GM19395 (cell line): ENCODE measurements around the gene FCGBP.
"Not testable (repeated sequence)": the region's sequence is repeated elsewhere in the genome, so short reads cannot be mapped to it uniquely, and the experiment has no call there.

ENCODE experiments used
- ATAC-seq: cut with Tn5 transposase; IDR thresholded peaks from one replicate; pipeline ENCODE4 v1.9.1; 2021; ENCODE audit warnings: mild to moderate bottlenecking, moderate library complexity; ENCODE audit not compliant: unreplicated experiment

The FCGBP gene

GRCh38 chr19:39919976-39920375 is 14.5 kb downstream of the FCGBP start:
- no peak for ATAC-seq

- no peak for ATAC-seq
Measured at GRCh38 chr19:39918183-39918651, 16.2 kb downstream of the FCGBP start.

- ATAC-seq, result no peak
Measured at GRCh38 chr19:39917561-39918182, 16.8 kb downstream of the FCGBP start.

- ATAC-seq, result no peak
Measured at GRCh38 chr19:39916851-39917396, 17.5 kb downstream of the FCGBP start.

GRCh38 chr19:39916236-39916635 is 18.2 kb downstream of the FCGBP start:
- ATAC-seq, result no peak

GRCh38 chr19:39915848-39916215 is 18.6 kb downstream of the FCGBP start:
- ATAC-seq, result no peak

GRCh38 chr19:39915101-39915847 is 19.2 kb downstream of the FCGBP start:
- ATAC-seq, result no peak

- ATAC-seq, result no peak
Measured at GRCh38 chr19:39913682-39914333, 20.6 kb downstream of the FCGBP start.

- ATAC-seq, result no peak
Measured at GRCh38 chr19:39908803-39909202, 25.6 kb downstream of the FCGBP start.

- no peak for ATAC-seq
Measured at GRCh38 chr19:39906820-39907611, 27.4 kb downstream of the FCGBP start.

GRCh38 chr19:39906283-39906682 is 28.2 kb downstream of the FCGBP start:
- no peak for ATAC-seq

- ATAC-seq, result not testable (repeated sequence)
Measured at GRCh38 chr19:39903486-39904091, 30.8 kb downstream of the FCGBP start.

- not testable (repeated sequence) for ATAC-seq
Measured at GRCh38 chr19:39902326-39902725, 32.1 kb downstream of the FCGBP start.

- not testable (repeated sequence) for ATAC-seq
Measured at GRCh38 chr19:39901681-39902080, 32.8 kb downstream of the FCGBP start.

GRCh38 chr19:39898858-39899257 is 35.6 kb downstream of the FCGBP start:
- not testable (repeated sequence) for ATAC-seq

GRCh38 chr19:39897511-39898245 is 36.8 kb downstream of the FCGBP start:
- not testable (repeated sequence) for ATAC-seq

- ATAC-seq, result not testable (repeated sequence)
Measured at GRCh38 chr19:39895096-39895495, 39.3 kb downstream of the FCGBP start.

- not testable (repeated sequence) for ATAC-seq
Measured at GRCh38 chr19:39894236-39894606, 40.2 kb downstream of the FCGBP start.

GRCh38 chr19:39893366-39894235 is 40.8 kb downstream of the FCGBP start:
- not testable (repeated sequence) for ATAC-seq
